Right kidney (tissue), 1 donor: Measurements from ENCODE around the gene NT5C1B.

Experiments used
- DNase-seq: peaks from one replicate; pipeline ENCODE4 v3.0.0-alpha.2; 2016

Gene NT5C1B

GRCh38 chr2:18514526-18515461 is 74.6 kb downstream of the NT5C1B start:
- no peak for DNase-seq
